LNCaP clone FGC (cell line): Measurements from ENCODE around the gene AP1S3.

Source experiments
- DNase-seq: peaks from one replicate; pipeline ENCODE4 v3.0.0-alpha.2; 2011; ENCODE audit warnings: low read depth
- H3K4me3 ChIP-seq: 2 replicates; pipeline ENCODE4 v1.5.1; 2011; ENCODE audit warnings: mild to moderate bottlenecking, low read depth, low read length, control low read depth
- CTCF ChIP-seq: IDR thresholded peaks from 2 replicates; pipeline ENCODE4 v1.5.1; 2012; ENCODE audit warnings: mild to moderate bottlenecking; ENCODE audit not compliant: control insufficient read depth, insufficient read depth; ENCODE audit errors: extremely low read depth

AP1S3 gene

GRCh38 chr2:223723954-223724411 lies 113.4 kb downstream of the AP1S3 start:
- peak; percentile 59 for DNase-seq
- no peak for TF ChIP-seq CTCF
- no peak overlapping the region for H3K4me3 ChIP-seq

- no peak for DNase-seq
- TF ChIP-seq CTCF = no peak
- H3K4me3 ChIP-seq = no peak overlapping the region
These were observed 115.2 kb downstream of the AP1S3 start for GRCh38 chr2:223722226-223722625.

- H3K4me3 ChIP-seq = no peak overlapping the region
- DNase-seq = no peak
- no peak for TF ChIP-seq CTCF
These were observed 115.6 kb downstream of the AP1S3 start for GRCh38 chr2:223721746-223722145.

GRCh38 chr2:223720367-223720766 lies 117.0 kb downstream of the AP1S3 start:
- H3K4me3 ChIP-seq = no peak overlapping the region
- TF ChIP-seq CTCF = no peak
- DNase-seq = no peak

GRCh38 chr2:223712642-223713041 lies 124.7 kb downstream of the AP1S3 start:
- no peak for TF ChIP-seq CTCF
- DNase-seq = peak; percentile 63
- H3K4me3 ChIP-seq = no peak overlapping the region

- DNase-seq = no peak
- TF ChIP-seq CTCF = no peak
- no peak overlapping the region for H3K4me3 ChIP-seq
These were observed 125.6 kb downstream of the AP1S3 start for GRCh38 chr2:223711596-223712326.
